DOHH2 (cell line): ENCODE results near the gene ELAVL2.

ENCODE experiments used
- CTCF ChIP-seq: fragments of 200-600 bp; sonication (generic); IDR thresholded peaks from one replicate; pipeline ENCODE4 v1.5.1; 2014; ENCODE audit warnings: antibody characterized with exemption, mild to moderate bottlenecking, low read depth, low read length; ENCODE audit not compliant: poor library complexity, severe bottlenecking
- EZH2phosphoT487 ChIP-seq: fragments of 200-600 bp; sonication (generic); IDR thresholded peaks from 2 replicates; pipeline ENCODE4 v1.6.1; 2017; ENCODE audit warnings: borderline replicate concordance, mild to moderate bottlenecking, antibody characterized with exemption, low read length, moderate library complexity, mixed read lengths

- TF ChIP-seq CTCF, result no peak
- TF ChIP-seq EZH2phosphoT487, result no peak
Observed at GRCh38 chr9:23789529-23790254, 36.3 kb downstream of the ELAVL2 start.
